GM23338 (cell line): ENCODE measurements around the gene HDHD3. TPM values are rescaled to one million over a fixed set of nuclear protein-coding genes. Genes with fewer than 3 reads are reported as not detected.

Experiments
- ATAC-seq: fragments of 200-7000 bp; cut with Tn5 transposase; 3 replicates; pipeline ENCODE4 v1.9.1; 2020
- DNase-seq: peaks from one replicate; pipeline ENCODE4 v3.0.0-alpha.2; 2015; ENCODE audit warnings: low spot score
- H2AFZ ChIP-seq: fragments of 200-600 bp; sonication (generic); 2 replicates; pipeline ENCODE4 v1.8.0; 2016; ENCODE audit warnings: antibody characterized with exemption, mild to moderate bottlenecking, moderate library complexity
- H3F3A ChIP-seq: fragments of 200-600 bp; sonication (generic); replicated peaks from 2 replicates; pipeline ENCODE4 v1.8.0; 2017; ENCODE audit warnings: antibody characterized with exemption, mixed run types, low read depth
- H3K27ac ChIP-seq: fragments of 200-600 bp; sonication (generic); 2 replicates; pipeline ENCODE4 v1.6.1; 2016; ENCODE audit warnings: low read depth
- H3K27me3 ChIP-seq: fragments of 200-600 bp; sonication (generic); 2 replicates; pipeline ENCODE4 v1.8.0; 2016; ENCODE audit warnings: mild to moderate bottlenecking, mixed run types, moderate library complexity; ENCODE audit not compliant: insufficient read depth
- H3K36me3 ChIP-seq: fragments of 200-600 bp; sonication (generic); 2 replicates; pipeline ENCODE4 v1.8.0; 2016; ENCODE audit warnings: mild to moderate bottlenecking; ENCODE audit not compliant: insufficient read depth
- H3K4me1 ChIP-seq: fragments of 200-600 bp; sonication (generic); 2 replicates; pipeline ENCODE4 v1.8.0; 2016; ENCODE audit warnings: mild to moderate bottlenecking, moderate library complexity; ENCODE audit not compliant: insufficient read depth
- H3K4me2 ChIP-seq: fragments of 200-600 bp; sonication (generic); 2 replicates; pipeline ENCODE4 v1.7.1; 2017; ENCODE audit warnings: mixed run types
- H3K4me3 ChIP-seq: fragments of 200-600 bp; sonication (generic); 2 replicates; pipeline ENCODE4 v1.6.1; 2016; ENCODE audit warnings: mixed run types
- H3K79me2 ChIP-seq: fragments of 200-600 bp; sonication (generic); replicated peaks from 2 replicates; pipeline ENCODE4 v1.8.0; 2017; ENCODE audit warnings: mild to moderate bottlenecking; ENCODE audit not compliant: insufficient read depth
- H3K9me2 ChIP-seq: fragments of 200-600 bp; sonication (generic); 2 replicates; pipeline ENCODE4 v1.8.0; 2017; ENCODE audit not compliant: insufficient read depth
- H4K20me1 ChIP-seq: fragments of 200-600 bp; sonication (generic); replicated peaks from 2 replicates; pipeline ENCODE4 v1.8.0; 2017; ENCODE audit warnings: mild to moderate bottlenecking; ENCODE audit not compliant: insufficient read depth
- H3K27ac Mint-ChIP-seq: 2 replicates; pipeline ENCODE4 v1.8.0; 2020; ENCODE audit warnings: inconsistent platforms, mild to moderate bottlenecking, moderate library complexity, mixed read lengths
- H3K27me3 Mint-ChIP-seq: 3 replicates; pipeline ENCODE4 v1.8.0; 2022; ENCODE audit warnings: low read depth, mild to moderate bottlenecking, moderate library complexity, mixed read lengths, inconsistent platforms; ENCODE audit not compliant: insufficient read depth, poor library complexity
- H3K36me3 Mint-ChIP-seq: 3 replicates; pipeline ENCODE4 v1.8.0; 2021; ENCODE audit warnings: low read depth, mild to moderate bottlenecking, inconsistent platforms, moderate library complexity, mixed read lengths
- H3K4me1 Mint-ChIP-seq: 3 replicates; pipeline ENCODE4 v1.8.0; 2020; ENCODE audit warnings: mild to moderate bottlenecking, inconsistent platforms, mixed read lengths
- H3K4me3 Mint-ChIP-seq: 3 replicates; pipeline ENCODE4 v1.8.0; 2021; ENCODE audit warnings: moderate library complexity, mild to moderate bottlenecking, inconsistent platforms, mixed read lengths
- H3K9me3 Mint-ChIP-seq: 3 replicates; pipeline ENCODE4 v1.8.0; 2020; ENCODE audit warnings: moderate library complexity, mild to moderate bottlenecking, inconsistent platforms, mixed read lengths
- CREB1 ChIP-seq: fragments of 250-450 bp; sonication (Bioruptor Pico); IDR thresholded peaks from 2 replicates; pipeline ENCODE4 v1.5.0; 2020; ENCODE audit warnings: low read depth, mild to moderate bottlenecking, moderate library complexity
- EZH2 ChIP-seq: fragments of 200-600 bp; sonication (generic); IDR thresholded peaks from one replicate; pipeline ENCODE4 v1.8.0; 2017; ENCODE audit warnings: antibody characterized with exemption, mild to moderate bottlenecking, low read depth; ENCODE audit not compliant: unreplicated experiment
- EZH2phosphoT487 ChIP-seq: fragments of 200-600 bp; sonication (generic); IDR thresholded peaks from one replicate; pipeline ENCODE4 v1.8.1; 2018; ENCODE audit warnings: antibody characterized with exemption; ENCODE audit not compliant: unreplicated experiment
- JUNB ChIP-seq: IDR thresholded peaks from one replicate; pipeline ENCODE4 v1.6.1; 2016; ENCODE audit warnings: antibody characterized with exemption; ENCODE audit not compliant: unreplicated experiment
- NANOG ChIP-seq: IDR thresholded peaks from 2 replicates; pipeline ENCODE4 v1.6.1; 2016; ENCODE audit warnings: antibody characterized with exemption, borderline replicate concordance
- POLR2AphosphoS5 ChIP-seq: IDR thresholded peaks from 2 replicates; pipeline ENCODE4 v1.6.1; 2016; ENCODE audit warnings: antibody characterized with exemption, low read depth
- STAT1 ChIP-seq: IDR thresholded peaks from one replicate; pipeline ENCODE4 v1.6.1; 2016; ENCODE audit warnings: antibody characterized with exemption; ENCODE audit not compliant: unreplicated experiment
- ZNF114 ChIP-seq: fragments of 250-450 bp; sonication (Bioruptor Pico); IDR thresholded peaks from 2 replicates; pipeline ENCODE4 v1.5.0; 2020; ENCODE audit warnings: mild to moderate bottlenecking, moderate library complexity
- ZNF331 ChIP-seq: fragments of 250-450 bp; sonication (Bioruptor Pico); IDR thresholded peaks from 2 replicates; pipeline ENCODE4 v1.5.0; 2020; ENCODE audit warnings: low read depth, mild to moderate bottlenecking, moderate library complexity
- polyA plus RNA-seq: library from polyadenylated mRNA; unstranded; fragments of >200 nt; fragmentation: Nextera tagmentation; extraction: Ambion mirVana; gene quantifications from 2 replicates; pipeline ENCODE4 v1.2.1, GENCODE V29; 2016
- total RNA-seq: library from RNA; depleted of rRNA; stranded (reverse); fragments of >200 nt; shearing (Covaris generic); gene quantifications from 2 replicates; pipeline ENCODE4 v1.2.3, GENCODE V29; 2014
- TF ChIP-seq, protein P1 (sequence below): fragments of 250-450 bp; sonication (Bioruptor Pico); IDR thresholded peaks from 2 replicates; pipeline ENCODE4 v1.5.0; 2020; ENCODE audit warnings: mild to moderate bottlenecking, moderate library complexity
- TF ChIP-seq, protein P2 (sequence below), 2 experiments: fragments of 200-600 bp in 1 of 2; sonication (generic) in 1 of 2; conservative IDR thresholded peaks; 2 replicates each; pipeline versions ENCODE4 v1.5.1 to v1.6.1; 2016 to 2017; ENCODE audit warnings: antibody characterized with exemption in 2 of 2, low read depth in 2 of 2, mild to moderate bottlenecking in 2 of 2, moderate library complexity in 1 of 2
- TF ChIP-seq, protein P3 (sequence below): IDR thresholded peaks from 2 replicates; pipeline ENCODE4 v1.6.1; 2016; ENCODE audit warnings: antibody characterized with exemption
- TF ChIP-seq, protein P4 (sequence below): IDR thresholded peaks from one replicate; pipeline ENCODE4 v1.6.1; 2018; ENCODE audit warnings: antibody characterized with exemption; ENCODE audit not compliant: unreplicated experiment

Gene HDHD3
- total and polyA plus RNA-seq, 2 experiments from 2014 or later = 9.5 to 17.7 TPM

DNA sequence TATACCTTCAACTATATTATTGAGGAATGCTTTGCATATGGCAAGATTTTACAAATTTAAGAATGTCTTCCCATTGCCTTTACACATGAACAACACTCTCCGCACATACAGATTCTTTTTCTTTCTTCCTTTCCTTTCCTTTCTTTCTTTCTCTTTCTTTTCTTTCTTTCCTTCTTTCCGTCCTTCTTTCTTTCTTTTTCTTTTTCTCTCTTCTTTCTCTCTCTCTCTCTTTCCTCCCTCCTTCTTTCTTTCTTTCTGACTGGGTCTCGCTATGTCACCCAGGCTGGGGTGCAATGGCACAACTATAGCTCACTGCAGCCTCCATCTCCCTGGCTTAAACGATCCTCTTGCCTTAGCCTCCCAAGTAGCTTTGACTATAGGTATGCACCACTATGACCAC lies 50.6 kb downstream of the HDHD3 start:
- Histone ChIP-seq H3K27ac (no peak overlapping the region), H3K9me2 (no peaks in the 10 kb centered on the region), H3K79me2 (no peaks in the 10 kb centered on the region), H3K4me3 (no peak overlapping the region), H3K36me3 (no peaks in the 10 kb centered on the region), H3K4me1 (no peaks in the 10 kb centered on the region), H2AFZ (no peak overlapping the region), H3K27me3 (no peaks in the 10 kb centered on the region), H3F3A (no peaks in the 10 kb centered on the region), H4K20me1 (no peaks in the 10 kb centered on the region), H3K4me2 (no peak overlapping the region)
- Mint-ChIP-seq H3K36me3 (no peaks in the 10 kb centered on the region), H3K4me3 (no peak overlapping the region), H3K4me1 (peaks cover 3% of the 10 kb centered on the region; the same call in 2 of the 3 replicates), H3K9me3 (no peaks in the 10 kb centered on the region), H3K27me3 (peaks cover 3% of the 10 kb centered on the region), H3K27ac (no peak overlapping the region)
- TF ChIP-seq JUNB (no peak), EZH2 (no peak), ZNF331 (no peak), STAT1 (no peak), NANOG (no peak), CREB1 (no peak), EZH2phosphoT487 (no peak), ZNF114 (no peak), POLR2AphosphoS5 (no peak)
- TF ChIP-seq, protein P1, sequence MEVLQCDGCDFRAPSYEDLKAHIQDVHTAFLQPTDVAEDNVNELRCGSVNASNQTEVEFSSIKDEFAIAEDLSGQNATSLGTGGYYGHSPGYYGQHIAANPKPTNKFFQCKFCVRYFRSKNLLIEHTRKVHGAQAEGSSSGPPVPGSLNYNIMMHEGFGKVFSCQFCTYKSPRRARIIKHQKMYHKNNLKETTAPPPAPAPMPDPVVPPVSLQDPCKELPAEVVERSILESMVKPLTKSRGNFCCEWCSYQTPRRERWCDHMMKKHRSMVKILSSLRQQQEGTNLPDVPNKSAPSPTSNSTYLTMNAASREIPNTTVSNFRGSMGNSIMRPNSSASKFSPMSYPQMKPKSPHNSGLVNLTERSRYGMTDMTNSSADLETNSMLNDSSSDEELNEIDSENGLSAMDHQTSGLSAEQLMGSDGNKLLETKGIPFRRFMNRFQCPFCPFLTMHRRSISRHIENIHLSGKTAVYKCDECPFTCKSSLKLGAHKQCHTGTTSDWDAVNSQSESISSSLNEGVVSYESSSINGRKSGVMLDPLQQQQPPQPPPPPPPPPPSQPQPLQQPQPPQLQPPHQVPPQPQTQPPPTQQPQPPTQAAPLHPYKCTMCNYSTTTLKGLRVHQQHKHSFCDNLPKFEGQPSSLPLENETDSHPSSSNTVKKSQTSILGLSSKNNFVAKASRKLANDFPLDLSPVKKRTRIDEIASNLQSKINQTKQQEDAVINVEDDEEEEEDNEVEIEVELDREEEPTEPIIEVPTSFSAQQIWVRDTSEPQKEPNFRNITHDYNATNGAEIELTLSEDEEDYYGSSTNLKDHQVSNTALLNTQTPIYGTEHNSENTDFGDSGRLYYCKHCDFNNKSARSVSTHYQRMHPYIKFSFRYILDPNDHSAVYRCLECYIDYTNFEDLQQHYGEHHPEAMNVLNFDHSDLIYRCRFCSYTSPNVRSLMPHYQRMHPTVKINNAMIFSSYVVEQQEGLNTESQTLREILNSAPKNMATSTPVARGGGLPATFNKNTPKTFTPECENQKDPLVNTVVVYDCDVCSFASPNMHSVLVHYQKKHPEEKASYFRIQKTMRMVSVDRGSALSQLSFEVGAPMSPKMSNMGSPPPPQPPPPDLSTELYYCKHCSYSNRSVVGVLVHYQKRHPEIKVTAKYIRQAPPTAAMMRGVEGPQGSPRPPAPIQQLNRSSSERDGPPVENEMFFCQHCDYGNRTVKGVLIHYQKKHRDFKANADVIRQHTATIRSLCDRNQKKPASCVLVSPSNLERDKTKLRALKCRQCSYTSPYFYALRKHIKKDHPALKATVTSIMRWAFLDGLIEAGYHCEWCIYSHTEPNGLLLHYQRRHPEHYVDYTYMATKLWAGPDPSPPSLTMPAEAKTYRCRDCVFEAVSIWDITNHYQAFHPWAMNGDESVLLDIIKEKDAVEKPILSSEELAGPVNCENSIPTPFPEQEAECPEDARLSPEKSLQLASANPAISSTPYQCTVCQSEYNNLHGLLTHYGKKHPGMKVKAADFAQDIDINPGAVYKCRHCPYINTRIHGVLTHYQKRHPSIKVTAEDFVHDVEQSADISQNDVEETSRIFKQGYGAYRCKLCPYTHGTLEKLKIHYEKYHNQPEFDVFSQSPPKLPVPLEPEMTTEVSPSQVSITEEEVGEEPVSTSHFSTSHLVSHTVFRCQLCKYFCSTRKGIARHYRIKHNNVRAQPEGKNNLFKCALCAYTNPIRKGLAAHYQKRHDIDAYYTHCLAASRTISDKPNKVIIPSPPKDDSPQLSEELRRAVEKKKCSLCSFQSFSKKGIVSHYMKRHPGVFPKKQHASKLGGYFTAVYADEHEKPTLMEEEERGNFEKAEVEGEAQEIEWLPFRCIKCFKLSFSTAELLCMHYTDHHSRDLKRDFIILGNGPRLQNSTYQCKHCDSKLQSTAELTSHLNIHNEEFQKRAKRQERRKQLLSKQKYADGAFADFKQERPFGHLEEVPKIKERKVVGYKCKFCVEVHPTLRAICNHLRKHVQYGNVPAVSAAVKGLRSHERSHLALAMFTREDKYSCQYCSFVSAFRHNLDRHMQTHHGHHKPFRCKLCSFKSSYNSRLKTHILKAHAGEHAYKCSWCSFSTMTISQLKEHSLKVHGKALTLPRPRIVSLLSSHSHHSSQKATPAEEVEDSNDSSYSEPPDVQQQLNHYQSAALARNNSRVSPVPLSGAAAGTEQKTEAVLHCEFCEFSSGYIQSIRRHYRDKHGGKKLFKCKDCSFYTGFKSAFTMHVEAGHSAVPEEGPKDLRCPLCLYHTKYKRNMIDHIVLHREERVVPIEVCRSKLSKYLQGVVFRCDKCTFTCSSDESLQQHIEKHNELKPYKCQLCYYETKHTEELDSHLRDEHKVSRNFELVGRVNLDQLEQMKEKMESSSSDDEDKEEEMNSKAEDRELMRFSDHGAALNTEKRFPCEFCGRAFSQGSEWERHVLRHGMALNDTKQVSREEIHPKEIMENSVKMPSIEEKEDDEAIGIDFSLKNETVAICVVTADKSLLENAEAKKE (CRISPR knock-in tag) = no peak
- TF ChIP-seq, protein P2, sequence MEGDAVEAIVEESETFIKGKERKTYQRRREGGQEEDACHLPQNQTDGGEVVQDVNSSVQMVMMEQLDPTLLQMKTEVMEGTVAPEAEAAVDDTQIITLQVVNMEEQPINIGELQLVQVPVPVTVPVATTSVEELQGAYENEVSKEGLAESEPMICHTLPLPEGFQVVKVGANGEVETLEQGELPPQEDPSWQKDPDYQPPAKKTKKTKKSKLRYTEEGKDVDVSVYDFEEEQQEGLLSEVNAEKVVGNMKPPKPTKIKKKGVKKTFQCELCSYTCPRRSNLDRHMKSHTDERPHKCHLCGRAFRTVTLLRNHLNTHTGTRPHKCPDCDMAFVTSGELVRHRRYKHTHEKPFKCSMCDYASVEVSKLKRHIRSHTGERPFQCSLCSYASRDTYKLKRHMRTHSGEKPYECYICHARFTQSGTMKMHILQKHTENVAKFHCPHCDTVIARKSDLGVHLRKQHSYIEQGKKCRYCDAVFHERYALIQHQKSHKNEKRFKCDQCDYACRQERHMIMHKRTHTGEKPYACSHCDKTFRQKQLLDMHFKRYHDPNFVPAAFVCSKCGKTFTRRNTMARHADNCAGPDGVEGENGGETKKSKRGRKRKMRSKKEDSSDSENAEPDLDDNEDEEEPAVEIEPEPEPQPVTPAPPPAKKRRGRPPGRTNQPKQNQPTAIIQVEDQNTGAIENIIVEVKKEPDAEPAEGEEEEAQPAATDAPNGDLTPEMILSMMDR (conservative IDR thresholded peaks at IDR 0.05; ENCODE audit: low read depth in 2 of 2) = no peak
- TF ChIP-seq, protein P3, sequence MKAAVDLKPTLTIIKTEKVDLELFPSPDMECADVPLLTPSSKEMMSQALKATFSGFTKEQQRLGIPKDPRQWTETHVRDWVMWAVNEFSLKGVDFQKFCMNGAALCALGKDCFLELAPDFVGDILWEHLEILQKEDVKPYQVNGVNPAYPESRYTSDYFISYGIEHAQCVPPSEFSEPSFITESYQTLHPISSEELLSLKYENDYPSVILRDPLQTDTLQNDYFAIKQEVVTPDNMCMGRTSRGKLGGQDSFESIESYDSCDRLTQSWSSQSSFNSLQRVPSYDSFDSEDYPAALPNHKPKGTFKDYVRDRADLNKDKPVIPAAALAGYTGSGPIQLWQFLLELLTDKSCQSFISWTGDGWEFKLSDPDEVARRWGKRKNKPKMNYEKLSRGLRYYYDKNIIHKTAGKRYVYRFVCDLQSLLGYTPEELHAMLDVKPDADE = no peak
- TF ChIP-seq, protein P4, sequence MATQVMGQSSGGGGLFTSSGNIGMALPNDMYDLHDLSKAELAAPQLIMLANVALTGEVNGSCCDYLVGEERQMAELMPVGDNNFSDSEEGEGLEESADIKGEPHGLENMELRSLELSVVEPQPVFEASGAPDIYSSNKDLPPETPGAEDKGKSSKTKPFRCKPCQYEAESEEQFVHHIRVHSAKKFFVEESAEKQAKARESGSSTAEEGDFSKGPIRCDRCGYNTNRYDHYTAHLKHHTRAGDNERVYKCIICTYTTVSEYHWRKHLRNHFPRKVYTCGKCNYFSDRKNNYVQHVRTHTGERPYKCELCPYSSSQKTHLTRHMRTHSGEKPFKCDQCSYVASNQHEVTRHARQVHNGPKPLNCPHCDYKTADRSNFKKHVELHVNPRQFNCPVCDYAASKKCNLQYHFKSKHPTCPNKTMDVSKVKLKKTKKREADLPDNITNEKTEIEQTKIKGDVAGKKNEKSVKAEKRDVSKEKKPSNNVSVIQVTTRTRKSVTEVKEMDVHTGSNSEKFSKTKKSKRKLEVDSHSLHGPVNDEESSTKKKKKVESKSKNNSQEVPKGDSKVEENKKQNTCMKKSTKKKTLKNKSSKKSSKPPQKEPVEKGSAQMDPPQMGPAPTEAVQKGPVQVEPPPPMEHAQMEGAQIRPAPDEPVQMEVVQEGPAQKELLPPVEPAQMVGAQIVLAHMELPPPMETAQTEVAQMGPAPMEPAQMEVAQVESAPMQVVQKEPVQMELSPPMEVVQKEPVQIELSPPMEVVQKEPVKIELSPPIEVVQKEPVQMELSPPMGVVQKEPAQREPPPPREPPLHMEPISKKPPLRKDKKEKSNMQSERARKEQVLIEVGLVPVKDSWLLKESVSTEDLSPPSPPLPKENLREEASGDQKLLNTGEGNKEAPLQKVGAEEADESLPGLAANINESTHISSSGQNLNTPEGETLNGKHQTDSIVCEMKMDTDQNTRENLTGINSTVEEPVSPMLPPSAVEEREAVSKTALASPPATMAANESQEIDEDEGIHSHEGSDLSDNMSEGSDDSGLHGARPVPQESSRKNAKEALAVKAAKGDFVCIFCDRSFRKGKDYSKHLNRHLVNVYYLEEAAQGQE = no peak
- ATAC-seq (no peak), DNase-seq (no peak)
